GM18867 (cell line): ENCODE measurements around the gene SSTR5.

Experiments
- ATAC-seq: cut with Tn5 transposase; IDR thresholded peaks from one replicate; pipeline ENCODE4 v1.9.1; 2021; ENCODE audit warnings: mild to moderate bottlenecking, moderate library complexity; ENCODE audit not compliant: unreplicated experiment

The SSTR5 gene

GRCh38 chr16:1101573-1102332 is 29.2 kb downstream of the SSTR5 start:
- no peak for ATAC-seq

GRCh38 chr16:1102333-1102700 is 29.8 kb downstream of the SSTR5 start:
- ATAC-seq: no peak

DNA sequence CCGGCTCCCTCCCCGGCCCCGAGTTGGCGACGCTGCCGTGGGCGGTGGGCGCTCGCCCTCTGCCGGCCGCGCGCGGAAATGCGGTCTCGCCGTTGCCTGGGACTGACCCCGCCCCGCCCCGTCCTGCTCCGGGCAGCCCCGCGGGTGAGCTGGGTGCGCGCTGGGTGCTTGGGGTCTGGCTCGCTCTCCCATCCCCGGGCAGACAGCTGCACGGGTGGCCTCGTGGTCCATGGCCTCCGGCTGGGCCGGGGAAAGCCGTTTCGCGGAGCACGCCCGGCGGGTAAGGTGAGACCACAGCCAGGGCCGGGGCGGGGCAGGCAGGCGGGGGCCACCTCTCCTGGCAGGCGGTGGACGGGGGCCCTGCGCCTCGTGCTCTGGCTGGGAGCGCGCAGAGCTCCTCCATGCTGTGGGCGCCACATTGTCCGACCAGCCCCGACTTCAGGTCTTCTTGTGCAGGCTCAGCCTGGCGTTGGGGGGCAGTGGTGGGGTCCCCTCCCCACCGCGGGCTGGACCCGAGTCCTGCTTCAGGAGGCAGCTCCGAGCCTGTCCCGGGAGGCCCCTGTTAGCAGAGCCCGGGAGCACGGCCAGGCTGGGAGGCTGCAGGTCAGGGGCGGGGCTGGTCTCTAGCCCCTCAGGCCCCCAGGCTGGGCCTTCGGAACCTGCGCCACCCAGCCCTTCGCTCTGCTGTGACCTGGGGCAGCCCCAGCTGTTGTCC is 30.5 kb downstream of the SSTR5 start:
- no peak for ATAC-seq

DNA sequence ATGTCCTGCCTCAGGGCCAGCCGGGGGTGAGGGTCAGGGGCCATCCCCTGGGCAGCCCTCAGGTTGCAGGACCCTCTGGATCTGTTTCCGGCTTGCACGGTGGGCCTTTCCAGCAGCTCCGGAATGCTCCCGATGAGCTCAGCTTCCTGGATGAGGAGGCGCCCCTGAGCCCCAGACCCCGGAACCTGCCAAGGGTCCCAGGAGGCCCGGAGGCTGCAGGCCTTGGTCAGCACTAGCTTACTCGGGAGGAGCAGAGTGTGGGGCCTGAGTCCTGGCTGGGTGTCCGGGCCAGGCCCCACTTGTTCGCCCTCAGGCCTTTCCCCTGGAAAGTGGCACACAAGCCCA is 31.1 kb downstream of the SSTR5 start:
- no peak for ATAC-seq

- no peak for ATAC-seq
Measured at GRCh38 chr16:1105888-1106620, 33.5 kb downstream of the SSTR5 start.

GRCh38 chr16:1106659-1107058 is 34.1 kb downstream of the SSTR5 start:
- no peak for ATAC-seq

- ATAC-seq: no peak
Measured at GRCh38 chr16:1107141-1107540, 34.6 kb downstream of the SSTR5 start.

GRCh38 chr16:1107731-1108130 is 35.2 kb downstream of the SSTR5 start:
- ATAC-seq: no peak

GRCh38 chr16:1108299-1109252 is 36.0 kb downstream of the SSTR5 start:
- no peak for ATAC-seq

DNA sequence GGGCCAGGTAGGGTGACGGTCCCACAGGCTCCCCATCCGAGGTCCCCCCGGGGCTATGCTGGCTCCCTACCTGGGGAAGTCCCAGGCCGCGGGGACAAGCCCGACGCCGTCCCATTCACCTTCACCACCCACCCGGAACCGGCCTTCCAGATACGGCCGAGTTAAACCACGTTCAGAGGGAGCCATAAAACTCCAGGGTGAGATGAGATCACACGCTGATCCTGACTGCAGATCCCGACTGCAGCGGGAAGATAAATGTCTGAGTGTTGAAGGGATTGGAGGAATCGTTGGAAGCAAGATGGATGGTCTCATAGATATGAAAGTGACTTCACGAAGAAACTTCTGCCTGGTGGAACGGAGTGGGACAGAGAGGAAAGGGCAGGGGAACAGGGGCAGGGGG is 37.1 kb downstream of the SSTR5 start:
- ATAC-seq: no peak

- ATAC-seq: no peak
Measured at GRCh38 chr16:1112506-1113184, 40.1 kb downstream of the SSTR5 start.

- no peak for ATAC-seq
Measured at GRCh38 chr16:1113489-1113888, 40.9 kb downstream of the SSTR5 start.

- ATAC-seq: no peak
Measured at GRCh38 chr16:1113889-1114526, 41.5 kb downstream of the SSTR5 start.

- ATAC-seq: no peak
Measured at GRCh38 chr16:1116693-1117077, 44.1 kb downstream of the SSTR5 start.

DNA sequence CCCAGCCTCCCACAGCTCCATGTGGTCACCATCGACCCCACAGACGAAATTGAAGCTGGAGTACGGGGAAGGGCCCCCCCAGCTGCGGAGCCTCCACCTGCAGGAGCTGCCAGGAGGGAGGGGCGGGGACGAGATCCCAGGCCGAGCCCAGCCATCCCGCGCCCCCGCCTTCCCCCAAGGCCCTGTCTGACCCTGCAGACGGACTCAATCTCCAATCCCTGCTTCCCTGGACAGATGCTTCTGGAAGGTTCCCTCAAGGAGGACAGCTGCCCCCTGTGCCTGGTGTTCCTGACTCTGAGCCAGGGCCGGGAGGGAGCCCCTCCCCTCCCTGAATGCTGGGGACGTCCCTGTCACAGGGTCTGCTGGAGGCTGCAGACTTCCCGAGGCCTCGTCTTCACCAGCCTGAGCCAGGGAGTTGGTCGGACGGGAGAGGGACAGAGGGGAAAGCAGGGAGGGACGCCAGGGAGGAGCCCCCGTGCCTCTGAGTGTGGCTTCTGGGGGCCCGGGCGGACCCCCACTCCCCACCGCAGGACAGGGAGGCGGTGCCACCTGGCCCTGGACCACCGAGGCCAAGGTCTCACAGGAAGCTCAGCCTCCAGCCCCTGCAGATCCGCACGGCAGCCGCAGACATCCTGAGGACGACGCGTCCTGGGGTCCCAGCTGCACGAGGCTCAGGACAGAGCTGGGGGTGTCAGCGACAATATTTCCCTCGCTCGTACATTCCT is 44.8 kb downstream of the SSTR5 start:
- ATAC-seq: no peak

- ATAC-seq: no peak
Measured at GRCh38 chr16:1117926-1118325, 45.4 kb downstream of the SSTR5 start.

DNA sequence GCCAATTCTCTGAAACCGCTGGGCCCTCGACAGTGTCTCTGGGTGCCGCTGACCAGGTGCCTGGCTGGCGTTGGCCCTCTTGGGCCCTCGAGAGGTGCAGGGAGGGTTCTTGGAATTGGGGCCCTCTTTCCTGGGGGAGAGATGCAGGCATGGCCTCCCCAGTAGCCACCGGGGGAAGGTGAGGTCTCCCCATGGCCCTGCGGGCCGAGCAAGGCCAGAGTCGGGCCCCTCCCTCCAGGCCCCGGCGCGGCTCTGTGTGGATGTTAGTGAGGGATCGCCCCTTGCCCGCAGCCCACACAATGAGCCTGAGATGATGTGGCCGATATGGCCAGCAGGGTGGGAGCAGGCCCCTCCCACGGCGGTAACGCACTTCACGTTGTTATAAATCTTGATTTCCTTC is 46.6 kb downstream of the SSTR5 start:
- no peak for ATAC-seq

DNA sequence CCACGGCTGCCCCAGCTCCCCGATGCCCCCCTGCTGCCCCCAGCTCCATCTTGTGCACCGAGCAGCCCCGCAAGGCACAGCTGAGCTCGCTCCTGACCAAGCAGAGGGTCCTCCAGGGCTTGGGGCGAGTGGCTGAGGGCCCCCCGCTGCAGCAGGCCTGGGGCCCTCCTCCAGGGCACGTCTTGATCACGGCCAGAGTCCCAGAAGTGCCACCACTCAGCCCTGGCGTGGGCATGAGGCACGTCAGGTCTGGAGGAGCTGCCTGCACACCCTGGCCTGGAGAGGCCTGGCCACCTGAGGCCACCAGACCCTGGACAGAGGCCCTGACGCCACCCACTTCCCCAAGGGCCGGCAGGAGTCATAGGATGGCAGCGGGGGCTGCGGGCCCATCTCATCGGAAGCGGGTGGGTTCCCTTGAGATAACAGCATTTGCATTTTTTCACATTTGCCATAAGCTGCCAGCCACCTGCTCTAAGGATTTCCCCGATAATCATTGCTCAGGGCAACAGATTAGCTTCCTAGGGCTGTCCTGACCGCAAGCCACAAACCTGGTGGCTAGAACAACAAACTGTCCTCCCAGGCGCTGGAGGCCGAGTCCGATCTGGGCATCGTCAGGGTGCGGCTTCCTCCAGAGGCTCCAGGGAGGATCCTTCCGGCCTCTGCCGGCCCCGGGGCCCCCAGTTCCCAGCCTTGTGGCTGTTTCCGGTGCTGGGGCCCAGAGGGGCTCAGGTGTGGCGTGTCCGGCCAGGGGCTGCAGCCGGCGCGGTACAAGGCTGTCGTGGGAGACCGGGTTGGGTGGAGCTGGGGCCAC is 47.4 kb downstream of the SSTR5 start:
- no peak for ATAC-seq
